AG10803 (cell line): ENCODE measurements around the gene FYN.

ENCODE experiments used
- DNase-seq: peaks from one replicate; pipeline ENCODE4 v3.0.0; 2010; ENCODE audit warnings: low read depth
- H3K4me3 ChIP-seq: 2 replicates; pipeline ENCODE4 v1.5.1; 2011; ENCODE audit warnings: mild to moderate bottlenecking, low read length, control low read depth
- TF ChIP-seq, protein P1 (sequence below): conservative IDR thresholded peaks from 2 replicates; pipeline ENCODE4 v1.5.1; 2011; ENCODE audit warnings: mild to moderate bottlenecking, low read length, control low read depth, inconsistent platforms

Gene FYN

DNA sequence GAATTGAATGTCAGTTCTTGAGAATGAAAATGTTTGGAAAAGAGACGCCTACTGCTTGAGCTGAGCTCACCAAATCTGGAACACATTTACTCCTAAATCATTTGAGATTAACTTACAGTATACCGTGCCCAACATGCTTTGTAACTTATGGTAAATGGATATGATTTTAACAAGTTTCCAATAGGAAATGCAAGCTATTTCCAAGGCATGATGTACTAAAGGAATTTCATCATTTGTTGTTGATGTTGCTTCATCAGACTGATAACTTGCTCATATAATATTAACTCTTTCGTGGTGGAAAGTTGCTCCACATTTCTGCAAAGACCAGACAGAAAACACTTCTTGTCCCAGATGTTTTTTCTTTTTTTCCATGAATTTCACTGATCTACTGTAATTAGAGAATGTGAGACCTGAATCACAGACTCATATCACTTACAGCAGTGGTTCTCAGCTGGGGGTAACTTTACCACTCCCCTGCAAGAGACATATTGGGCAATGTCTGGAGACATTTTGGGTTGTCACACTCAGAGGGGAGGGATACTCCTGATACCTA lies 151.0 kb downstream of the FYN start:
- DNase-seq = peak; percentile 85
- TF ChIP-seq, protein P1, sequence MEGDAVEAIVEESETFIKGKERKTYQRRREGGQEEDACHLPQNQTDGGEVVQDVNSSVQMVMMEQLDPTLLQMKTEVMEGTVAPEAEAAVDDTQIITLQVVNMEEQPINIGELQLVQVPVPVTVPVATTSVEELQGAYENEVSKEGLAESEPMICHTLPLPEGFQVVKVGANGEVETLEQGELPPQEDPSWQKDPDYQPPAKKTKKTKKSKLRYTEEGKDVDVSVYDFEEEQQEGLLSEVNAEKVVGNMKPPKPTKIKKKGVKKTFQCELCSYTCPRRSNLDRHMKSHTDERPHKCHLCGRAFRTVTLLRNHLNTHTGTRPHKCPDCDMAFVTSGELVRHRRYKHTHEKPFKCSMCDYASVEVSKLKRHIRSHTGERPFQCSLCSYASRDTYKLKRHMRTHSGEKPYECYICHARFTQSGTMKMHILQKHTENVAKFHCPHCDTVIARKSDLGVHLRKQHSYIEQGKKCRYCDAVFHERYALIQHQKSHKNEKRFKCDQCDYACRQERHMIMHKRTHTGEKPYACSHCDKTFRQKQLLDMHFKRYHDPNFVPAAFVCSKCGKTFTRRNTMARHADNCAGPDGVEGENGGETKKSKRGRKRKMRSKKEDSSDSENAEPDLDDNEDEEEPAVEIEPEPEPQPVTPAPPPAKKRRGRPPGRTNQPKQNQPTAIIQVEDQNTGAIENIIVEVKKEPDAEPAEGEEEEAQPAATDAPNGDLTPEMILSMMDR = no peak
- no peak overlapping the region for H3K4me3 ChIP-seq

DNA sequence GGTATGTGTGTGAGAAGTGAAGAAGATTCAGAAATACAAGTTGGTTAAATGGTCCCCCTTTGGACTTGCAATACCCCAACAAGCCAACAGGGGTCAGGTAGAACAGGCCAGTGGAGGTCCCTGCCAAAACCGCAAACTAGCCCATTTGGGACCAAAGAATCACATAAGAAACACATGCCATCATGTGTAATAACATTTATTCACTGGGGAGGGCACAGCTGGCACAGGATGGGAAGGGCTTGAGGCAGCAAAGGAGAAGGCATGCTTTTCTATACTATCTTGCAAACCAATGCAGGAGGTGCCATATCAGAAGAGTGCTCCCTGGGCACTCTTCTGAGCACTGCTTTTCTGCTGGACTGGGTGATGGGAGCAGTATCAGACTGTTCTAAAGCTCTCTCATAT lies 151.5 kb downstream of the FYN start:
- peak; percentile 50 for DNase-seq
- TF ChIP-seq, protein P1 = peak; percentile 68
- no peak overlapping the region for H3K4me3 ChIP-seq

DNA sequence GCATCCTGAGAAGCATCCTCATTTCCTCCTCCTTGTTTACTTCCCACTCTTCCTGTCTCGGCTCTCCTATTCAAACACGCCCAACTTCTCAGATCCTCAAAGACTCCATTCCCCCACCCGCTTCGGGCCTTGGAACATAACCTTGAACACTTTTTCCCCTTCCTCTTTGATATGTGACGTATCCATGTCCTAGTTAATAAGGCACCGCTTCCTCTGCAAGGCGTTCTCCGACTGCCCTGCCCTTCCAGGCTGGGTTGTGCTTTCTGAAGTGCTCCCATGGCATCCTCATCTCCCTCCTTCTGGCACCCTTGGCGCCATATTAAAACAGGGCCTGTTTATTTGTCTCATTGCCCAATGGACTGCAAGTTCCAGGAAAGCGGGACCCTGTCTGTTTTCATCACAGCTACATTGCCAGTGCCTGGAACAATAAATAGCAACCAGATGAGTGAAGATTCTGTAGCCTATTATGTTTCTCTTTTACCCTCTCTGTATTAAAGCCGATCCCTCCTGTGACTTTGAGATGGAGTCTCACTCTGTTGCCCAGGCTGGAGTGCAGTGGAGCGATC lies 152.2 kb downstream of the FYN start:
- TF ChIP-seq, protein P1 = no peak
- H3K4me3 ChIP-seq = no peak overlapping the region
- no peak for DNase-seq

DNA sequence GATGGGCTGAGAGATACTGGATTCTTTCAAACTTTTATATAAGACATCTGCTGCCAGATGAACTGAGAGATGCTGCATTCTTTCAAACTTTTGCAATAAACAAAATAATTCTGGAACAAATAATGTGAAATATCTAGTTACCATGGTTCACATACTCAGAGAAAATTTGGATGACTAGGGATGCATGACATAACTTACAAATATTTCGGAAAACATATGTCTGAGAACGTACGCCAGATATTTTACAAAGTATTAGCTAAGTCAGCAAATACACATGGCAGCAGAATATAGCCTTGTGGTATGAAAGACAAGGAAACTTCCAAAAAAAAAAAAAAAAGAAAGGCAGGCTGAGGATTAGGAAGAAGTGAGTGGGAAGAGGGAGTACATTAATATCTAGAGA lies 154.3 kb downstream of the FYN start:
- TF ChIP-seq, protein P1 = no peak
- peak; percentile 94 for DNase-seq

DNA sequence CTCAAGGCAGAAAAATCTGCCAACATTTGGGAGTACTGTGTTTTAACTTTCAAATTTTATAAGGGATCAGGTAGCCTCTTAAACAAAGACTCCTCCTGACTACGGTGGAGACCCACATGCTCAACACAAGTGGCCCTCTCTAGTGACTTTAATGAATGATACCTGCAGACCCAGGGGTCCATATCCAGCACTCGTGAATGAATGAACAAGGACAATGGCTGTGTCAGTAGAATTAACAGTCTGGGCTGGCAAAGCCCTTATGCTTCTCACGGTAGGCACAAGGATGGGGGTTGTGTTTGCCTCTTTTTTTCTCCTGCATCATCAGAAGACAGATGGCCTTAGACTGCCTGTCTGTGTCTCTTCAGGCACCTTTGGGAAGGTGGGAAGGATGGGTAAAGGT lies 154.9 kb downstream of the FYN start:
- no peak for DNase-seq
- TF ChIP-seq, protein P1 = no peak

More for the DNA sequence above, 154.3 kb downstream of the FYN start:
- no peak overlapping the region for H3K4me3 ChIP-seq

DNA sequence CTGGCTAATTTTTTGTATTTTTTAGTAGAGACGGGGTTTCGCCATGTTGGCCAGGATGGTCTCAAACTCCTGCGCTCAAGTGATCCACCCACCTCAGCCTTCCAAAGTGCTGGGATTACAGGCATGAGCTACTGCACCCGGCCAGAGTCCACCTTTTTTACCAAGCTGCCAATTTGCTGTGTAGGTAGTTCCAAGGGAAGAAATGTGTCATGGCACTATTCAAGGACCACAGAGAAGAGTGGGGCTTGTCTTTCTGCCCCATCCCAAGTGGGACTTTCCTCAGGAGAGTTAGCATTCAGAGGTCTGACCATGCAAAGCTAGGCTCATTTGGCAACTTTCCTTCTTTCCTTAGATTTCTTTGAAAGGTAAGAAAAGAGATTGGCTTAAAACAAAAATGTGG lies 155.6 kb downstream of the FYN start:
- H3K4me3 ChIP-seq = no peak overlapping the region
- DNase-seq = no peak
- TF ChIP-seq, protein P1 = no peak

More for the DNA sequence above, 154.9 kb downstream of the FYN start:
- no peak overlapping the region for H3K4me3 ChIP-seq

DNA sequence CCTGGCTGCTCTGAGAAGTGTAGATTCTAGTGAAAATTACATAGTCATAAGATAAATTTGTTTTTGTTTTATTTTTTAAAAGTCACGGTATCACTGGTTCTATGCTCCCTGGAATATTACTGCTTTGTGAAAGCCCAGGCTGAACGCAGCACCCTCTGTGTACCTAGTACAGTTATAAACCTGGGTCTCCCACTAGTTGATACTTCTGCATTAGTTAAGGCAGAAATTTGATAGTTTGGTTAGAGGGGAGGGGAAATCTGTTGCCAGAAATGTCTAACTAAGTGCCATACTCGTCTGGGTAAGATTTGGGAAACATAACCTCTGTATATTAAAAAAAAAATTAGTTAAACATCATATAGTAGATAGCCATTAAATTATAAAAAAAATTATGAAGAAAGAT lies 156.9 kb downstream of the FYN start:
- DNase-seq = no peak
- TF ChIP-seq, protein P1 = no peak
- H3K4me3 ChIP-seq = no peak overlapping the region
